ENCODE data around the gene PDGFA.

PDGFA gene

GRCh38 chr7:503575-504111, 16.0 kb downstream of the PDGFA start:
- DNase-seq (ENCODE audit: low read depth) = no peak

DNA sequence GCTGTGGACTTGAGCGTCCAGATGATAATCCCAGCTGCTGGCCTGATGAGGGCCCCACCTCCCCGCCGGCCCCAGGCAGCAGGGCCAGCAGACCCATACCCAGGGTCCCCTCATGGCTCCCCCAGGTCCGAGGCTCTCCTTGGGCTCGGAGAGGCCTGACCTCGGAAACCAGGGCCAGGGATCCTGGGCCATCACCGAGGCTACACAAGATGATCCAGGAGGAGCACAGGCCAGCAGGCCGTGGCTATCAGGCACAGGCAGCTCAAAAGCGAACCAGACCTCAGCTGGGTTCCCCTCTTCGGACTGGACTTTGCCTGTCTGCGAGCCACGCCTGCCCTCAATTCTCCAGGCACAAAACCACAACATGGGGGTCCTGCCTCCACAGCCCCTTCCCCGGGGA, 17.4 kb downstream of the PDGFA start:
- no peak for DNase-seq (ENCODE audit: low read depth)

- no peak for DNase-seq (ENCODE audit: low read depth)
Measured at GRCh38 chr7:501526-501925, 18.1 kb downstream of the PDGFA start.

GRCh38 chr7:500521-501420, 18.9 kb downstream of the PDGFA start:
- no peak for DNase-seq (ENCODE audit: low read depth)

DNA sequence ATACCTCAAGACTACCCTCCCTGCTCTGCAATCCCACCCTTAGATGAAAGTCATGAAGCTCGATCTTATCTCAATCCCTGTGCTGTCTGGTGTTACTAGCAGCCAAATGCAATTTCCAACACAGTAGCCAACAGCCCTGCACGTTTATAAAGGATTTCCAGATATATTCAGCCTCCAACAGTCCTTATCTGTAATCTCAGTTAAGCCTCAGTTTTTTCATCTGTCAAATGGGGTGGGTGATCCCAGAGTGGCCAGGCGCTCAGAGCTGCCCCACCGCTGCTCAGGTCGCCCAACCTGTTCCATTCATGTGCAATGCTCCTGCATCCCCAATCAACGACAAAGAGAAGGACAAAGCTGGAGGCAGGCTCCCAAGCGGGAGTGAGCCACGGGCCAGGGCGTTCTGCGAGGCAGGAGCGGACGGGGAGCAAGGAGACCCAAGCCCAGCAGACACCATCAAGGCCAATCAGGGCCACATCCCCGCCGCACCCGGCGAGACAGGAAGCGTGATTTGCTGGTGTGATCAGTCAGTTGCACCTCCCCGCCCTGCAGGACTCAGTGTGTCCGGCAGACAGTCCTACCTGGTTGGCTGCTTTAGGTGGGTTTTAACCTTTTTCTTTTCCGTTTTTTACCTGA, 19.7 kb downstream of the PDGFA start:
- DNase-seq (ENCODE audit: low read depth) = no peak

DNA sequence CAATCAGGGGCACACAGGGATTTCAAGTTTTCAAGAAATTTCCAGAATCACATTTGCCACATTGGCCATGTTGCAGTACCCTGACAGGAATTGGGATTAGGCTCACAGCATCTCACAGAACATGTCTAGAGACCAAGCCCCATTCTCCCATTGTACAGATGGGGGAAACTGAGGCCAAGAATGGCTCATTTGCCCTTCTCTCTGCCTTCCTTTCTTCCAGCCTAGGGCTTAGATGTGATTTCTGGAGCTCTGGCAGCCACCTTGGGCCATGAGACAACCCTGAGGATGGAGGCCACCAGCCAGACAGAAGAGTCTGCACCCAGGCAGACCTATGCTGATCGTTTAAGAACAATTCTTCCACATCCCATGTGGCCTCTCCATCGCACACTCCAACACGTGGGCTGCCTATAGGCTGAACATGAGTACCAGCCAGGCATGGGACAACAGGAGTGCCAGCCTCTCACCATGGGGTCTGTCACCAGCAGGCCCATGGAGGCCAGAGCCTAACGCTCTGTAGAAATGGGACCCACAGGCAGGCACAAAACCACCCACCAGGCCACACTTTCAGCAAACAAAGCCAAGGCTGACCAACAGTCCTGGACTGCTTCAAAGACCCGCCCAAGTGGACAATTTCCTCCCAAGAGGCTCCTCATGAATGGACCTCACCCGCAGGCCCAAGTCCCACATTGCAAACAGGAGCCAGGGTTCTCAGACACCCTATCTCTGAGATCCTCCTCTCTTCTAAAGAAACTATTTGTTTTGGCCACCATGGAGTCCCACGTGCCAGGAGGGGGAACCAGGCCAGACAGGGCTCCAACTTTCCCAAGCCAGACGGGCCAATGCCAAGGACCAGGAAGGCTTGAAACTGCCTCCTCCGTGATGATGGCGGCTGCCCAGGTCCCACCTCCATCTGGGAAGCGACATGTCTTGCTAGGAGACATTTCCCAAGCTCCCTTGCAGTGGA, 20.7 kb downstream of the PDGFA start:
- no peak for DNase-seq (ENCODE audit: low read depth)

DNA sequence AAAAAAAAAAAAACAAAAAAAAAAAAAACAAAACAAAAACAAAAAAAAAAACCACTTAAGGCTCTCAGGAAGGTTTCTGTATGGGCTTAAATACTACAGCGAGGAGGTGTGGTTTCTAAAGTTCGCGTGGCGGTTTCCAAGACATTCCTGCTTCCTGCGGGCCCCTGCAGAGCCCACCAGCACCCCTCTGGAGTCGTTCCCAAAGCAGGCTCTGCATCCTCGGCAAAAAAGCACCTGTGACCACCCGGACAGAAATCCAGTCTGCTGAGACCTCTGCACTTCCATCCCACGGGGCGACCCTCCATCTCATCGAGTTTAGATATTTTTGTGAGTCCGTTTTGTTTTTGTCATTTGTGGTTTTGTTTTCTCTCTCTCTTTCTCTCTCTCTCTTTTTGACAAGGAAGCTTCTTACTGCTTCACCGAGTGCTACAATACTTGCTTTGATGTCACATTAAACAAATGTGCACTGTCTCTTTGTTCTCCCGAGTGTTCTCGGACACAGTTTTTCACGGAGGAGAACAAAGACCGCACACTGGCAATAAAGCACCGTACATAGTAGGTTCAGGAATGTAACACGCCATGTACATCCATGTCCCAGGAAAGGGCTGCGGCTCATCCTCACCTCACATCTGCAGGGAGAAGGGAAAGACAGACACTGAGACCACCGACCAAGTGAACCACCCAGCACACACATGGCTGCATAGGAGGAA, 21.5 kb downstream of the PDGFA start:
- no peak for DNase-seq (ENCODE audit: low read depth)

DNA sequence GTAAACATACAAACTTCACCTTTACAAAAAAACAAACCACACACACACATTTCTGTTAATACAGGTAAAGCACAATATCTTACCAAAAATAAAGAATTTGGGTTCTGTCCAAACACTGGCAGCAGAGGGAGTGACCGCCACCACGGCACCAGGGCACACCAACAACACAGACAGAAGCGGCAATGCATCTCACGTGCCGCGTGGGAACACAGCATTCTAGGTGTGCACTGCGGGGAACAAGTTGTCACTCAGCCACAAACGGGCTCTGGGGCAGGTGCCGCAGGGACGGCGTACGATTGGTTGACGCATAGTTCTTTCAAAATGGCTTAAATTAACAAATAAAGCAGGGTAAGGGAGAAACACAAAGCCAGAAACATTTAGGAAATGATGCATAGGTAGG, 22.3 kb downstream of the PDGFA start:
- DNase-seq (ENCODE audit: low read depth) = no peak

DNA sequence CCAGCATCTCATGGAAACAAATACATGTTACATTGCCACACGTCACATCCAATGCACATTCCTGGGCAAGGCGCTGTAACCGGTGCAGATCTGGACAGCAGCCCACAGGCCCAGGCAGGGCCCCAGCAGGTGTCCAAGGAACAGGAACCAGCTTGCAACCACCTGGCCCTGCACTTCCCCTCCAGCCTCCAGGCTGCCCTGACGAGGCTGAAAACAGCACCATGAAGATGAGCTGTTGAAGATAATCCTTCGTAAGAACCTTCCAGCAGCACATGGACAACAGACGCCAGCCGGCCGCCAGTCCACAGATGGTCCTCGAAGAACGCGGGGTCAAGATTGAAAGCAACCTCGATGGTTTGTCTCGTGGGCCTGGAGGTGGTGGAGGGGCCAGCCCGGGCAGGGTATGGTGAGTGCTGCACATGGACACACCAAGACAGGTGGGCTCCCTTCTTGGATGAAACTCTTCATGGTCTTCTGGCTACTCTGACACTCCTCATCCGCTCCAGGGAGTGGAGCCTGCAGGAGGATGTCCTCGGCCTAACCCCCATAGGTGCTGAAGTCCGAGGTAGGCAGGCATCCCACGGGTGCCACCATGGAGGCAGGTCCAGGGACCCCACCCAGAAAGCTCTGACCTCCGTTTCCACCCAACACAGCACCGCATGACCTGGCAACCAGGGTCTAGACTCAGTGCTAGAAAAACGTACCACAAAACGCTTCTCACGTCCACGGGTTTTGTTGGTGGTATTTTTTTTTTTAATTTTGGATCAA, 22.9 kb downstream of the PDGFA start:
- no peak for DNase-seq (ENCODE audit: low read depth)

DNA sequence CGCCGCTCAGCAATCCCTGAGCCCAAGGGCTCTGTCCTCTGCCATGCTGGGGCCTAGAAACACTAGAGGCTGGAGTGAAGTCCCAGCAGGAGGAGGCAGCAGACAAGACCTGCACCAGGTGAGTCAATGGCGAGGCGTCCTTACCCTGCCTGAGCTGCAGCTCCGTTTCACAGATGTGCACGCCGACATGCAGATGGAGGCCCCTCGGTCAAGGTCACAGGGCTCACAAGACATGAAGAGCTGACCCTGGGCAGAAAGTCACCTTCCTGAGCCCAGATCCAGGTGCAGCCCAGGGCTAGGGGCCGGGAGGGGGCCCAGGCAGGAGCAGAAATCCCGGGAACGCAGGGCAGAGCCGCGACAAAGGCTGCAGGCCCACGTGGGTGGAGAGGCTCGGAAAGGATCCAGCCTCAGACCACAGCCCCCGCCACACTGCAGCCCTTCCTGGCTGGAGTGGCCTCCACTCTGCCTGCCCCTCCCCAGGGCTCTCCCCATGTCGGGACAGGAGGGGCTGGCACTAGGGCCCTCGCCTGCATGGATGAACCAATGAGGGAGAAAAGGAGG, 23.8 kb downstream of the PDGFA start:
- no peak for DNase-seq (ENCODE audit: low read depth)

DNA sequence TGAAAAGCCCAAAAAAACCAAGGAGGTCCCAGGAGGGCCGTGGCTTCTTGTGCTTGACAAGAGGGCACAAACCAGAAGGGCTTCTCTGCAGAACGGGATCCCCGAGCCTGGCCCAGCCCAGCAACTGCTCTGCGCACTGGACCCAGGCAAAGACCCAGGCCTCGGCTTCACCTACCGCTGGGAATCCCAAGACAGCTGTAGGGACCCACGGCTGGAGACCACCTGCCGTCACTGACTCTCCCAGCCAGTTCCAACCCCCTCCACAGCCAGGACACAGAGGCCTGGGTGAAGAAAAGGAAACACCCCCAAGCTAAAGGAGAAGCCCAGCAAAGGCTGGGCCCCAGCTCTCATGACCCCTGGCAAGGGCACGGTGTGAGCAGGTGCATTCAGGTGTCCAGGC, 24.3 kb downstream of the PDGFA start:
- no peak for DNase-seq (ENCODE audit: low read depth)

DNA sequence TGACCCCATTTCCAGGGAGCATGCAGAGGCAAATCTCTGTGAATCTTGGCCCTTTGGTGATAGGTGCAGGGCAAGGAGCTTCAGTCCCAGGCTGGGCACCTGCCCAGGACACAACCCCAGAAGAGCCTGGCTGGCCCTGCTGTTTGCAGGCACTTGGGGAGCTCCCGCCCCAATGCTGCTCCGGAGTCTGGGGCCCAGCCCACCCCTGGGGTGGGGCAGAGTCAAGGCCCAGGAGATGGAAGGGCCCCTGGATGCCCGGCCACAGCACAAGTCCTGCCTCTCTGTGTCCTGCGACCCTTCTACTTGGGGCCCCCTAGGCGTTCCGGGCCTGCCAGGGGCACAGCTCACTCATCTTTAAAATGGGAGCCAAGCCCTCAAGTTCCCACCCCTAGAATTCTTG, 24.7 kb downstream of the PDGFA start:
- no peak for DNase-seq (ENCODE audit: low read depth)

DNA sequence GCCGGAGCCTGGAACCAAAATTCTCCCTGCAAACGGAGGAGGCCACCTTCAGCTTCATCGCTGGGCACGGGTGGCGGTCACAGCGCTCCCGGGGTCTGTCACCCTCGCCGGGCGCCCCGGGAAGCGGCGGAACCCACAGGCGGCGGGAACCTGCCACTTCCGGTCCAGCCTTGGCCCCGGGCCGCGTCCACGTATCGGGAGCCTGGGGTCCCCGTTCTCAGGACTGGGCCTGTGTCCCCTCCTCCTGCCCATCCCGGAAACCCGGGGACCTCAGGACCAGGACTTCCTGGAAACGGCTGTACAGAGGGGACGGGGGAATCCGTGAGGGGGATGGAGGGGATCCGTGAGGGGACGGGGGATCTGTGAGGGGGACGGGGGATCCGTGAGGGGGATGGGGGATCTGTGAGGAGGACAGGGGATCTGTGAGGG, 25.4 kb downstream of the PDGFA start:
- DNase-seq (ENCODE audit: low read depth) = no peak

- DNase-seq (ENCODE audit: low read depth) = no peak
Measured at GRCh38 chr7:493661-494251, 25.9 kb downstream of the PDGFA start.

DNA sequence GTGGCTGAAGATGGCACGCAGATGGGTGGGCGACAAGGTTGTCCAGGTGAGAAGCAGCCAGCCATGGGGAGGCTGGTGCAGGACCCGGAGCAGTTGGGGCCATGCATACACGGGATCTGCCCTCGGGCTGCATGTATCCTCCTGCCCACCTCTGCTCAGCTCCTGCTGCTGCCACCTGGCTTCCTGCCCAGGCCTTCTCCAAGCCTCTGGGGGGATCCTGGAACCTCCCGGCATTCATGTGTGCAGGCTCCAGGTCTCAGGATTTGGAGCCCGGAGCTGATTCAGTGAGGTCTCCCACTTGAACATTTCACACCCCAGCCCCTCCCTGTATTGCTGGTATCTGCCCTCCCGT, 27.0 kb downstream of the PDGFA start:
- no peak for DNase-seq (ENCODE audit: low read depth)

- no peak for DNase-seq (ENCODE audit: low read depth)
Measured at GRCh38 chr7:491958-492713, 27.5 kb downstream of the PDGFA start.

DNA sequence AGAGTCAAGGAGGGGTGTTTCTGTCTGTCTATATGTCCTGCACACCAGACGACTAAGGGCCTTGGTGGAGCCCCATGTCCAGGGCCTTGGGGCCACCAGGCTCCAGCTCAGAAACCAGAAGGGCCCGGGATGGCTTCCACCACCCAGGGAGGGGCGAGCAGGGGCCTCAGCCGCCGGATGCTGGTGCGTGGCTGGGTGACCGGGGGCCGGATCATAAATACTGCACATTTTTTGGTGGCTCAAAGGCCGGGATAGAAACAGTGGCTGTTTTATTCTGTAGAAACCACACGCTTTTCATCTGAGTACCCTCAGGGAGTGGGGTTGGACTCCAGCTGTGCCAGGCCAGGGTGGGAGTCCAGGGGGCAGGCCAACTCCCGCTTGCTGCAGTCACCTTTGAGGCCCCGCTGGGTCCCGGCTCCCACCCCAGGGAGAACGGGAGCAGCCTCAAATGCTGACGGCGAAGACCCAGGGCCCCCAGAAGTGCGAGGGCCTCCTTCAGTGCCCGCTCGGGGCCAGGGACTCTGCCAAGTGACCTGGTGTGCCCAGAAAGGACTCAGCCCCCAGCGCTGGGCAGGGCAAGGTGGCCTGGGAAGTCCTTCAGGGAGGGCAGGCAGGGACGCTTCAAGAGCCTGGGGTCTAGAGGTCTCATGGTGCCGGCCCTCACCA, 28.2 kb downstream of the PDGFA start:
- no peak for DNase-seq (ENCODE audit: low read depth)

GRCh38 chr7:490461-491291, 29.0 kb downstream of the PDGFA start:
- no peak for DNase-seq (ENCODE audit: low read depth)
